Caco-2 (cell line): ENCODE results near the gene KDM4C. TPM values are rescaled to one million over a fixed set of nuclear protein-coding genes. Genes with fewer than 3 reads are reported as not detected.

Experiments
- BruUV-seq: library from RNA; stranded (reverse); fragments of 400-500 nt; replicated peaks from 2 replicates; lab custom pipeline; 2021; lab: Mats Ljungman, UMichigan
- CTCF ChIA-PET: fragments of 300-600 bp; sonication (Branson Sonifier 250); formaldehyde crosslinking; loops from one replicate; lab custom pipeline; 2022; ENCODE audit warnings: antibody characterized with exemption; lab: Charles Lee
- POLR2A ChIA-PET: fragments of 300-600 bp; sonication (Branson Sonifier 250); formaldehyde crosslinking; loops from one replicate; lab custom pipeline; 2022; ENCODE audit warnings: antibody characterized with exemption; lab: Charles Lee
- DNase-seq, 2 experiments: peaks; one replicate each; pipeline versions ENCODE4 v3.0.0 to v3.0.0-alpha.2; 2020 to 2022
- H3K27me3 ChIP-seq: replicated peaks from 2 replicates; pipeline ENCODE4 v1.6.0; 2011; ENCODE audit warnings: low read length; ENCODE audit not compliant: control insufficient read depth, insufficient read depth
- H3K36me3 ChIP-seq: 2 replicates; pipeline ENCODE4 v1.5.1; 2011; ENCODE audit warnings: low read length; ENCODE audit not compliant: control insufficient read depth, insufficient read depth
- H3K4me1 ChIP-seq: fragments of 250-450 bp; sonication (Bioruptor Pico); 2 replicates; pipeline ENCODE4 v1.5.1; 2020; ENCODE audit warnings: mild to moderate bottlenecking
- H3K4me3 ChIP-seq: 2 replicates; pipeline ENCODE4 v1.5.1; 2011; ENCODE audit warnings: low read depth, mild to moderate bottlenecking, control low read depth, low read length
- H3K9me3 ChIP-seq: fragments of 250-450 bp; sonication (Bioruptor Pico); 2 replicates; pipeline ENCODE4 v1.5.1; 2020; ENCODE audit warnings: mild to moderate bottlenecking, moderate library complexity
- H3K27ac Mint-ChIP-seq: one replicate; pipeline ENCODE4 v1.8.0; 2022; ENCODE audit warnings: mixed read lengths; ENCODE audit not compliant: unreplicated experiment
- H3K27me3 Mint-ChIP-seq: one replicate; pipeline ENCODE4 v1.8.0; 2022; ENCODE audit warnings: mixed read lengths; ENCODE audit not compliant: insufficient read depth, unreplicated experiment
- H3K36me3 Mint-ChIP-seq: one replicate; pipeline ENCODE4 v1.8.0; 2022; ENCODE audit warnings: mild to moderate bottlenecking, mixed read lengths; ENCODE audit not compliant: insufficient read depth, unreplicated experiment
- H3K4me1 Mint-ChIP-seq: one replicate; pipeline ENCODE4 v1.8.0; 2022; ENCODE audit warnings: low read depth, mixed read lengths; ENCODE audit not compliant: unreplicated experiment
- H3K4me3 Mint-ChIP-seq: one replicate; pipeline ENCODE4 v1.8.0; 2022; ENCODE audit warnings: mild to moderate bottlenecking, moderate library complexity, mixed read lengths; ENCODE audit not compliant: unreplicated experiment
- H3K9me3 Mint-ChIP-seq: one replicate; pipeline ENCODE4 v1.8.0; 2022; ENCODE audit warnings: mixed read lengths; ENCODE audit not compliant: unreplicated experiment
- CTCF ChIP-seq, 2 experiments: fragments of 200-600 bp in 1 of 2; IDR thresholded peaks; 1 replicate in 1 of 2; 2 replicates in 1 of 2; pipeline versions ENCODE4 v1.5.1 to v1.8.0; 2011 to 2022; ENCODE audit warnings: antibody characterized with exemption in 1 of 2, control low read depth in 1 of 2, inconsistent platforms in 1 of 2, low read depth in 1 of 2, low read length in 1 of 2, mild to moderate bottlenecking in 1 of 2, moderate library complexity in 1 of 2; ENCODE audit not compliant: insufficient read depth in 1 of 2, severe bottlenecking in 1 of 2, unreplicated experiment in 1 of 2
- intact Hi-C: fragments of 100-400 bp; cut with micrococcal nuclease; formaldehyde crosslinking; loops from one replicate; pipeline ENCODE4 v1.10.0; 2022; ENCODE audit not compliant: unreplicated experiment
- total RNA-seq: library from RNA; stranded (reverse); gene quantifications from 2 replicates; pipeline ENCODE4 v1.2.3, GENCODE V29; 2022

The KDM4C gene
- total RNA-seq, 1 experiment from 2014 or later: 40.3 TPM

DNA sequence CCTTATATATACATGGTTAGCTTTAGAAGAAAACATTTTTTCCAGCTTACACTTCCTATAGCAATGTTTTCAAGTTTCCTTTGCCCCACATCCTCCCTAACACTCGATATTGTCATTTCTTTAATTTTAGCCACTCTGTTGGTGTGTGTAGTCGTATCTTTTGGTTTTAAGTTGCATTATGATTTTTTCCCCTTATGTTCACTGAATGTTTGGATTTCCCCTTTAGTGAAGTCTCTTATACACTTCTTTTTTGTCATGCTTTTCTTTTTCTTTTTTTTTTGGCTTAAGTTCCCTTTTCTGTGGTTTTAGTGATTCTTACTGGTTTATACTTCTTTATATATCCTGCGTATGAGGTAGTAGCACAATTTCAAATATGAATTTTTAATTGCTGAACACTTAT, 58.8 kb downstream of the KDM4C start:
- DNase-seq: no peak
- H3K27me3 Mint-ChIP-seq: no peaks in the 10 kb centered on the region
- peaks cover 14% of the 10 kb centered on the region for H3K4me1 Mint-ChIP-seq
- no peaks in the 10 kb centered on the region for H3K9me3 Mint-ChIP-seq
- no peak overlapping the region for H3K4me3 Mint-ChIP-seq
- peaks cover 17% of the 10 kb centered on the region for H3K36me3 Mint-ChIP-seq
- ChIA-PET CTCF (no interaction called here), POLR2A (no interaction called here)
- peaks cover 6% of the 10 kb centered on the region; the same call in 1 of the 2 replicates for H3K4me1 ChIP-seq
- H3K27ac Mint-ChIP-seq: no peak overlapping the region
- no peaks in the 10 kb centered on the region for H3K36me3 ChIP-seq
- TF ChIP-seq CTCF (IDR thresholded peaks at IDR 0.05; ENCODE audit: insufficient read depth in 1 of 2, low read depth in 1 of 2, low read length in 1 of 2, severe bottlenecking in 1 of 2, unreplicated experiment in 1 of 2): no peak
- H3K4me3 ChIP-seq: no peak overlapping the region
- intact Hi-C loops: no loop called here
- BruUV-seq: no TSS peak
- no peaks in the 10 kb centered on the region for H3K27me3 ChIP-seq
- no peaks in the 10 kb centered on the region for H3K9me3 ChIP-seq

- Histone ChIP-seq H3K9me3 (no peaks in the 10 kb centered on the region), H3K27me3 (no peaks in the 10 kb centered on the region), H3K4me3 (no peak overlapping the region), H3K36me3 (no peaks in the 10 kb centered on the region), H3K4me1 (peaks cover 6% of the 10 kb centered on the region; the same call in 1 of the 2 replicates)
- Mint-ChIP-seq H3K9me3 (no peaks in the 10 kb centered on the region), H3K27ac (no peak overlapping the region), H3K36me3 (peaks cover 22% of the 10 kb centered on the region), H3K27me3 (no peaks in the 10 kb centered on the region), H3K4me3 (no peak overlapping the region), H3K4me1 (peaks cover 14% of the 10 kb centered on the region)
- intact Hi-C loops: no loop called here
- TF ChIP-seq CTCF (IDR thresholded peaks at IDR 0.05; ENCODE audit: insufficient read depth in 1 of 2, low read depth in 1 of 2, low read length in 1 of 2, severe bottlenecking in 1 of 2, unreplicated experiment in 1 of 2): no peak
- ChIA-PET POLR2A (interaction anchor here (0.9 kb wide), 1 partner anchor 61 kb away, joined by 3 read pairs; the partner anchor contains the start of gene KDM4C), CTCF (interaction anchor here (1.3 kb wide), 1 partner anchor 9 kb away, joined by 6 read pairs; no protein-coding TSS in a partner anchor)
- BruUV-seq: no TSS peak
- no peak for DNase-seq
These were observed 60.6 kb downstream of the KDM4C start for GRCh38 chr9:6818292-6818922.

DNA sequence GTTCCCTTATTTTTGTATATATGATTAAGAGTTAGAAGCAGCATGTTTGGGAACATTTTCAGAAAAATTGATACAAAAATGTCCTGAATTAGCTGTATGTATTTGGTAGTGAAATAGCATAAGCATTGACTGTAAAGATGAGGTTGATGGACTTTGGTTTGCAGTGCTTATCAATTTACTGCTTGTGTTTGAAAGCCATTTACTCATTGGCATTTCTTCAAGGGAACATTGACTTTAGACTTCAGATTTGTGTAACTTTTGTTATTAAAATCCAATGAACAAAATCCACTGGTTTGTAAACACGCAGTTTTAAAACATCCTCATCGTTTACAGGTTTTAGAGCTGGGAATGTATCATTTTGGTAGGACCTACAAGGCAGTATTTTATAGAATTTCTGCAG, 61.3 kb downstream of the KDM4C start:
- H3K36me3 Mint-ChIP-seq: peaks cover 29% of the 10 kb centered on the region
- Histone ChIP-seq H3K36me3 (no peaks in the 10 kb centered on the region), H3K27me3 (no peaks in the 10 kb centered on the region), H3K4me3 (no peak overlapping the region), H3K4me1 (peaks cover 6% of the 10 kb centered on the region; the same call in 1 of the 2 replicates), H3K9me3 (no peaks in the 10 kb centered on the region)
- POLR2A ChIA-PET: interaction anchor here (0.9 kb wide), 1 partner anchor 62 kb away, joined by 3 read pairs; the partner anchor contains the start of gene KDM4C
- TF ChIP-seq CTCF (IDR thresholded peaks at IDR 0.05; ENCODE audit: insufficient read depth in 1 of 2, low read depth in 1 of 2, low read length in 1 of 2, severe bottlenecking in 1 of 2, unreplicated experiment in 1 of 2): no peak
- BruUV-seq: no TSS peak
- H3K4me3 Mint-ChIP-seq: no peak overlapping the region
- no peak overlapping the region for H3K27ac Mint-ChIP-seq
- intact Hi-C loops: no loop called here
- H3K9me3 Mint-ChIP-seq: no peaks in the 10 kb centered on the region
- CTCF ChIA-PET: interaction anchor here (1.3 kb wide), 1 partner anchor 8 kb away, joined by 6 read pairs; no protein-coding TSS in a partner anchor
- H3K27me3 Mint-ChIP-seq: no peaks in the 10 kb centered on the region
- no peak for DNase-seq
- peaks cover 14% of the 10 kb centered on the region for H3K4me1 Mint-ChIP-seq
